HepG2 (cell line): ENCODE results near the gene RELB. TPM values are rescaled to one million over a fixed set of nuclear protein-coding genes. Genes with fewer than 3 reads are reported as not detected.

ENCODE experiments used
- ATAC-seq: fragments of 200-7000 bp; cut with Tn5 transposase; 3 replicates; pipeline ENCODE4 v1.9.1; 2020; ENCODE audit warnings: mild to moderate bottlenecking, moderate library complexity
- BruUV-seq: library from RNA; stranded (reverse); fragments of 400-500 nt; replicated peaks from 2 replicates; lab custom pipeline; 2021; lab: Mats Ljungman, UMichigan
- CTCF ChIA-PET: fragments of 300-600 bp; formaldehyde crosslinking; extraction: SDS; loops from one replicate; lab custom pipeline; 2021; ENCODE audit warnings: low total read pairs, inconsistent platforms, low intra/inter-chr PET ratio; lab: Yijun Ruan, JAX
- POLR2A ChIA-PET: fragments of 350-600 bp; sonication (Branson Sonifier 250); formaldehyde crosslinking; loops from one replicate; lab custom pipeline; 2020; ENCODE audit warnings: antibody characterized with exemption, inconsistent platforms; lab: Yijun Ruan, JAX
- DNase-seq: peaks from one replicate; pipeline ENCODE4 v3.0.0-alpha.2; 2015; ENCODE audit warnings: low spot score
- FAIRE-seq: peaks from 3 replicates; lab custom pipeline; 2011; peaks lifted over from hg19 to GRCh38; lab: Jason Lieb, UNC
- H2AFZ ChIP-seq: one replicate; pipeline ENCODE4 v1.6.1; 2011; ENCODE audit warnings: low read length, inconsistent platforms
- H3K27ac ChIP-seq: fragments of 300-600 bp; 3 replicates; pipeline ENCODE4 v1.8.0; 2011; ENCODE audit warnings: mixed run types, mild to moderate bottlenecking, mixed read lengths, low read length, inconsistent platforms; ENCODE audit not compliant: insufficient read depth; ENCODE audit errors: extremely low read length
- H3K27me3 ChIP-seq, 2 experiments: fragments of 200-600 bp in 1 of 2; 2 replicates in 1 of 2; 3 replicates in 1 of 2; pipeline versions ENCODE4 v1.6.0 to v1.8.0; 2011; ENCODE audit warnings: low read length in 2 of 2, mild to moderate bottlenecking in 2 of 2, moderate library complexity in 2 of 2, inconsistent platforms in 1 of 2; ENCODE audit not compliant: insufficient read depth in 2 of 2, control insufficient read depth in 1 of 2
- H3K36me3 ChIP-seq, 2 experiments: fragments of 200-600 bp in 1 of 2; replicated peaks in 1 of 2; 2 replicates in 1 of 2; 3 replicates in 1 of 2; pipeline versions ENCODE4 v1.5.1 to v1.8.0; 2011; ENCODE audit warnings: low read length in 2 of 2, inconsistent platforms in 1 of 2; ENCODE audit not compliant: insufficient read depth in 2 of 2, control insufficient read depth in 1 of 2
- H3K4me1 ChIP-seq: 2 replicates; pipeline ENCODE4 v1.5.1; 2012; ENCODE audit warnings: low read length, inconsistent platforms; ENCODE audit not compliant: insufficient read depth
- H3K4me2 ChIP-seq: 2 replicates; pipeline ENCODE4 v1.6.0; 2011; ENCODE audit warnings: low read depth, low read length, inconsistent platforms
- H3K4me3 ChIP-seq, 3 experiments: fragments of 200-600 bp in 1 of 3; sonication (generic), shearing (Covaris generic) in 1 of 3; replicated peaks in 1 of 3; 2 replicates each; pipeline ENCODE4 v1.5.1; 2011 to 2016; ENCODE audit warnings: low read length in 3 of 3, inconsistent platforms in 2 of 3, low read depth in 2 of 3, mild to moderate bottlenecking in 2 of 3, control low read depth in 1 of 3, mixed read lengths in 1 of 3; ENCODE audit not compliant: insufficient read depth in 1 of 3
- H3K79me2 ChIP-seq: one replicate; pipeline ENCODE4 v1.6.1; 2011; ENCODE audit warnings: low read length, inconsistent platforms; ENCODE audit not compliant: insufficient read depth
- H3K9ac ChIP-seq: 2 replicates; pipeline ENCODE4 v1.6.0; 2011; ENCODE audit warnings: mild to moderate bottlenecking, low read depth, low read length, inconsistent platforms; ENCODE audit not compliant: insufficient read depth
- H3K9me3 ChIP-seq: 2 replicates; pipeline ENCODE4 v1.5.1; 2012; ENCODE audit warnings: mild to moderate bottlenecking, low read length
- H4K20me1 ChIP-seq: 2 replicates; pipeline ENCODE4 v1.6.0; 2011; ENCODE audit warnings: inconsistent platforms, mild to moderate bottlenecking, low read length, moderate library complexity; ENCODE audit not compliant: insufficient read depth
- AGO2 ChIP-seq: fragments of 200-400 bp; formaldehyde crosslinking; optimal IDR thresholded peaks from 2 replicates; pipeline ENCODE3; 2017; ENCODE audit warnings: mild to moderate bottlenecking, low read depth, low read length, moderate library complexity
- HNRNPK ChIP-seq: fragments of 200-400 bp; formaldehyde crosslinking; IDR thresholded peaks from 2 replicates; pipeline ENCODE4 v1.6.1; 2018; ENCODE audit warnings: low read length, low read depth, moderate library complexity, mild to moderate bottlenecking; ENCODE audit not compliant: poor library complexity, severe bottlenecking
- MAZ ChIP-seq, 2 experiments: sonication (generic) in 1 of 2; formaldehyde crosslinking in 1 of 2; IDR thresholded peaks; 2 replicates each; pipeline versions ENCODE4 v1.5.0 to v1.6.1; 2012 to 2020; ENCODE audit warnings: low read depth in 2 of 2, mild to moderate bottlenecking in 2 of 2, borderline replicate concordance in 1 of 2, improper control_type of control experiment in 1 of 2, low read length in 1 of 2, missing genetic modification reagents in 1 of 2, moderate library complexity in 1 of 2
- ZNF616 ChIP-seq: sonication (generic); formaldehyde crosslinking; IDR thresholded peaks from 2 replicates; pipeline ENCODE4 v1.5.0; 2020; ENCODE audit warnings: low read depth, mild to moderate bottlenecking, missing genetic modification reagents
- WGBS: methylation state at CpG from one replicate; pipeline ENCODE4 v1.1.6; 2017; ENCODE audit warnings: low lambda C conversion rate; 5-methylcytosine and 5-hydroxymethylcytosine counted together
- in situ Hi-C: cut with HindIII; loops from 2 replicates; pipeline ENCODE4 v1.10.0; 2017; ENCODE audit warnings: low pct_unique_long_range_greater_than_20kb; ENCODE audit not compliant: extremely low pct_ligation_motif_present
- intact Hi-C: fragments of 100-400 bp; cut with micrococcal nuclease; formaldehyde crosslinking; loops from one replicate; pipeline ENCODE4 v1.10.0; 2022; ENCODE audit not compliant: unreplicated experiment
- polyA plus RNA-seq, 8 experiments: library from polyadenylated mRNA; depleted of rRNA in 3 of 8; stranded (reverse) in 7 of 8; unstranded in 1 of 8; fragments of >200 nt; fragmentation: Illumina TruSeq in 4 of 8; extraction: Trizol in 4 of 8; gene quantifications; 2 replicates each; pipeline versions ENCODE4 v1.2.1 to v1.2.3, GENCODE V29; 2011 to 2016; ENCODE audit warnings: low read depth in 4 of 8, missing spikeins in 1 of 8, mixed read lengths in 1 of 8; ENCODE audit not compliant: insufficient read depth in 1 of 8
- total RNA-seq, 5 experiments: library from RNA; depleted of rRNA; stranded (reverse); fragments of >200 nt; fragmentation: Illumina TruSeq; extraction: Trizol; gene quantifications; 2 replicates each; pipeline ENCODE4 v1.2.3, GENCODE V29; 2016; ENCODE audit warnings: low read depth in 1 of 5
- TF ChIP-seq, protein P1 (sequence below): sonication (generic); formaldehyde crosslinking; IDR thresholded peaks from 2 replicates; pipeline ENCODE4 v1.5.1; 2020; ENCODE audit warnings: mild to moderate bottlenecking, missing genetic modification reagents, moderate library complexity
- TF ChIP-seq, protein P2 (sequence below): sonication (generic); formaldehyde crosslinking; IDR thresholded peaks from 2 replicates; pipeline ENCODE4 v1.4.0; 2020; ENCODE audit warnings: missing genetic modification reagents
- TF ChIP-seq, protein P3 (sequence below): IDR thresholded peaks from 2 replicates; pipeline ENCODE4 v1.6.1; 2016; ENCODE audit warnings: low read depth, borderline replicate concordance

RELB gene
- total and polyA plus RNA-seq, 2 of the 13 experiments (the other 11 are each of a cell fraction or from before 2014, with no cell fraction given), result 1.9 to 3.5 TPM

DNA sequence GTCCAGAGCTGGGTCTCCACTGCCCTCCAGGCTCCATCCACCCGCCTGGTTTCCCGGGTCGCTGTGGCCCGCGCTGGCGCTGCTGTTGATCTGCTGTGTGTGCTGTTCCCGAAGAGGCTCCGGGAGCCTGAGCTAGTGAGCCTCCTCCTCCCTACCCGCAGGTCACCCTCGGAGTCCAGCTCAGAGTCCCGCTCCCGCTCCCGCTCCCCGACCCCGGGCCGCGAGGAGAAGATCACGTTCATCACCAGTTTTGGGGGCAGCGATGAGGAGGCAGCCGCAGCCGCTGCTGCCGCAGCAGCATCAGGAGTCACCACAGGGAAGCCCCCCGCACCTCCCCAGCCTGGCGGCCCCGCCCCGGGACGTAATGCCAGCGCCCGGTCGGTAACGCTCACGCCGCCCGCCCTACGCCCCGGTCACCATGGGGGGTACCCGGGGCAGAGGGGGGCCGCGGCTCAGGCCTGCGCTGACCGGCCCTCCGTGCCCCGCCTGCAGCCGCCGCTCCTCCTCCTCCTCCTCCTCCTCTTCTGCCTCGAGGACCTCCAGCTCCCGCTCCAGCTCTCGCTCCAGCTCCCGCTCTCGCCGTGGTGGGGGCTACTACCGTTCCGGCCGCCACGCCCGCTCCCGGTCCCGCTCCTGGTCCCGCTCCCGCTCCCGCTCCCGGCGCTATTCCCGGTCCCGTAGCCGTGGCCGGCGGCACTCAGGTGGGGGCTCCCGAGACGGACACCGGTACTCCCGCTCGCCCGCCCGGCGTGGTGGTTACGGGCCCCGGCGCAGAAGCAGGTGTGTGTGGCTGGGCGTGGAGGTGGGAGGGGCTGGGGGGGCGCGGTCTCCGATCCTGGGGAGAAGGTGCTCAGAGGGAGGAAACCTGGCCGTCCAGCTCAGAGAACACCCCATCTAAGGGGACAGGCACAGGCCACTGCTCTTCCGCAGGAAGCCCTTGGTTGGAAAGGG is 62.9 kb downstream of the RELB start:
- Histone ChIP-seq H3K79me2 (no peaks in the 10 kb centered on the region), H3K9me3 (no peaks in the 10 kb centered on the region), H3K27me3 (no peaks in the 10 kb centered on the region), H3K4me3 (no peak overlapping the region), H3K36me3 (peaks cover 48 to 74% of the 10 kb centered on the region in 2 experiments), H3K27ac (no peak overlapping the region), H3K4me2 (no peak overlapping the region), H3K9ac (no peak overlapping the region), H3K4me1 (no peaks in the 10 kb centered on the region), H2AFZ (no peak overlapping the region), H4K20me1 (peaks cover 5% of the 10 kb centered on the region; the same call in 1 of the 2 replicates)
- TF ChIP-seq, protein P1, sequence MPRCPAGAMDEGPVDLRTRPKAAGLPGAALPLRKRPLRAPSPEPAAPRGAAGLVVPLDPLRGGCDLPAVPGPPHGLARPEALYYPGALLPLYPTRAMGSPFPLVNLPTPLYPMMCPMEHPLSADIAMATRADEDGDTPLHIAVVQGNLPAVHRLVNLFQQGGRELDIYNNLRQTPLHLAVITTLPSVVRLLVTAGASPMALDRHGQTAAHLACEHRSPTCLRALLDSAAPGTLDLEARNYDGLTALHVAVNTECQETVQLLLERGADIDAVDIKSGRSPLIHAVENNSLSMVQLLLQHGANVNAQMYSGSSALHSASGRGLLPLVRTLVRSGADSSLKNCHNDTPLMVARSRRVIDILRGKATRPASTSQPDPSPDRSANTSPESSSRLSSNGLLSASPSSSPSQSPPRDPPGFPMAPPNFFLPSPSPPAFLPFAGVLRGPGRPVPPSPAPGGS, result no peak
- TF ChIP-seq, protein P2, sequence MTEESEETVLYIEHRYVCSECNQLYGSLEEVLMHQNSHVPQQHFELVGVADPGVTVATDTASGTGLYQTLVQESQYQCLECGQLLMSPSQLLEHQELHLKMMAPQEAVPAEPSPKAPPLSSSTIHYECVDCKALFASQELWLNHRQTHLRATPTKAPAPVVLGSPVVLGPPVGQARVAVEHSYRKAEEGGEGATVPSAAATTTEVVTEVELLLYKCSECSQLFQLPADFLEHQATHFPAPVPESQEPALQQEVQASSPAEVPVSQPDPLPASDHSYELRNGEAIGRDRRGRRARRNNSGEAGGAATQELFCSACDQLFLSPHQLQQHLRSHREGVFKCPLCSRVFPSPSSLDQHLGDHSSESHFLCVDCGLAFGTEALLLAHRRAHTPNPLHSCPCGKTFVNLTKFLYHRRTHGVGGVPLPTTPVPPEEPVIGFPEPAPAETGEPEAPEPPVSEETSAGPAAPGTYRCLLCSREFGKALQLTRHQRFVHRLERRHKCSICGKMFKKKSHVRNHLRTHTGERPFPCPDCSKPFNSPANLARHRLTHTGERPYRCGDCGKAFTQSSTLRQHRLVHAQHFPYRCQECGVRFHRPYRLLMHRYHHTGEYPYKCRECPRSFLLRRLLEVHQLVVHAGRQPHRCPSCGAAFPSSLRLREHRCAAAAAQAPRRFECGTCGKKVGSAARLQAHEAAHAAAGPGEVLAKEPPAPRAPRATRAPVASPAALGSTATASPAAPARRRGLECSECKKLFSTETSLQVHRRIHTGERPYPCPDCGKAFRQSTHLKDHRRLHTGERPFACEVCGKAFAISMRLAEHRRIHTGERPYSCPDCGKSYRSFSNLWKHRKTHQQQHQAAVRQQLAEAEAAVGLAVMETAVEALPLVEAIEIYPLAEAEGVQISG (CRISPR knock-in tag), result no peak
- TF ChIP-seq AGO2 (peak; percentile 89), HNRNPK (peak; percentile 26), MAZ (IDR thresholded peaks at IDR 0.05; ENCODE audit: borderline replicate concordance, low read depth, low read length) (no peak), MAZ (CRISPR knock-in tag; IDR thresholded peaks at IDR 0.05; ENCODE audit: low read depth) (no peak), ZNF616 (CRISPR knock-in tag) (no peak)
- TF ChIP-seq, protein P3, sequence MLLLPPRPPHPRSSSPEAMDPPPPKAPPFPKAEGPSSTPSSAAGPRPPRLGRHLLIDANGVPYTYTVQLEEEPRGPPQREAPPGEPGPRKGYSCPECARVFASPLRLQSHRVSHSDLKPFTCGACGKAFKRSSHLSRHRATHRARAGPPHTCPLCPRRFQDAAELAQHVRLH (CRISPR knock-in tag), result no peak
- no peak for FAIRE-seq
- ChIA-PET CTCF (no interaction called here), POLR2A (no interaction called here)
- in situ Hi-C loops, result loop anchor here (5.0 kb wide), 1 partner anchor 47 kb away; no protein-coding TSS in a partner anchor
- WGBS, result 98% methylated on average over 74 of the region's 85 CpGs
- BruUV-seq, result no TSS peak
- intact Hi-C loops, result no loop called here
- no peak for DNase-seq
- ATAC-seq, result no peak
